HFF-Myc (cell line): ENCODE measurements around the gene GCSAML.

Experiments
- DNase-seq: peaks from one replicate; pipeline ENCODE4 v3.0.0-alpha.2; 2011; ENCODE audit warnings: low read depth; ENCODE audit errors: extremely low read depth
- H3K4me3 ChIP-seq: replicated peaks from 2 replicates; pipeline ENCODE4 v1.5.1; 2011; ENCODE audit warnings: low read depth, mild to moderate bottlenecking, control low read depth, low read length
- TF ChIP-seq, protein P1 (sequence below): IDR thresholded peaks from 2 replicates; pipeline ENCODE4 v1.5.1; 2012; ENCODE audit warnings: mild to moderate bottlenecking, low read depth, low read length, control low read depth; ENCODE audit errors: missing control alignments

GCSAML gene

DNA sequence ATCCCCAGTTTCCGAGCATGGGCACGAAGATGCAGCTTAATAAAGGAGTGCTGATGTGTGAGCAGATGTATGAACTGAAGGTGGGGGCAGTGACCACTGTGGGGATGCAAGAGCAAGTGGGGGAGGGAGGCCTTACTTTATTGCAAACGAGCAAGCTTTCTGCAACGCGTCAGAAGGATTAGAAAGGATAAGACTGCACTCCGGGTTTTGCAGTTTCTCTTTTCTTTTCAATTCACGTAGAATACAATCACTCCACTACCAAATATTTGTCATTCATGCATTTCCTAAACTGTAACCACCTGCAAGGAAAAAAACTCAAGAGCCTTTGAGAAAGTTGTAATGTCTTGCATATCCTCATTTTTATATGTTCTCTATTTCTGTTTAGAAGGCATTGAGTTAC lies 8.4 kb upstream of the GCSAML start:
- no peak overlapping the region for H3K4me3 ChIP-seq
- no peak for DNase-seq
- TF ChIP-seq, protein P1, sequence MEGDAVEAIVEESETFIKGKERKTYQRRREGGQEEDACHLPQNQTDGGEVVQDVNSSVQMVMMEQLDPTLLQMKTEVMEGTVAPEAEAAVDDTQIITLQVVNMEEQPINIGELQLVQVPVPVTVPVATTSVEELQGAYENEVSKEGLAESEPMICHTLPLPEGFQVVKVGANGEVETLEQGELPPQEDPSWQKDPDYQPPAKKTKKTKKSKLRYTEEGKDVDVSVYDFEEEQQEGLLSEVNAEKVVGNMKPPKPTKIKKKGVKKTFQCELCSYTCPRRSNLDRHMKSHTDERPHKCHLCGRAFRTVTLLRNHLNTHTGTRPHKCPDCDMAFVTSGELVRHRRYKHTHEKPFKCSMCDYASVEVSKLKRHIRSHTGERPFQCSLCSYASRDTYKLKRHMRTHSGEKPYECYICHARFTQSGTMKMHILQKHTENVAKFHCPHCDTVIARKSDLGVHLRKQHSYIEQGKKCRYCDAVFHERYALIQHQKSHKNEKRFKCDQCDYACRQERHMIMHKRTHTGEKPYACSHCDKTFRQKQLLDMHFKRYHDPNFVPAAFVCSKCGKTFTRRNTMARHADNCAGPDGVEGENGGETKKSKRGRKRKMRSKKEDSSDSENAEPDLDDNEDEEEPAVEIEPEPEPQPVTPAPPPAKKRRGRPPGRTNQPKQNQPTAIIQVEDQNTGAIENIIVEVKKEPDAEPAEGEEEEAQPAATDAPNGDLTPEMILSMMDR: no peak

DNA sequence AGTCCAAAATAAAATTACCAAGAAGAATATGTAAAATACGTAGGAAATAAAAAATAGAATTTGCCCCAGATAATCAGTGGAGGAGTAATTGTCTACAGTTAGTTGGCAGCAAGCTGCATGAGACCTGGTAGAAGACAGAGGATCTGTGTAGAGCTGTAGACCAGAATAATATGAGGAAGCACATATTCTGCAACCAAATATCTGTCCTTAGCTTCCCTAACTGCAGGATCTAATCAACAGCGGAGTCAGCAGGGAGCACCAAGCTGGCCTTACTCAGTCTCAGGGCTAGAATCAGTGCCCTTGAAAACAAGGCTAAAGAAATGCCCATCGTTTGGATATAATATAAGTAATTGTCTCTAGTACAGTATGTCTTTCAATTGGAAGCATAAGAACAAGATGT lies 6.1 kb upstream of the GCSAML start:
- DNase-seq: no peak
- TF ChIP-seq, protein P1: no peak
- no peak overlapping the region for H3K4me3 ChIP-seq

DNA sequence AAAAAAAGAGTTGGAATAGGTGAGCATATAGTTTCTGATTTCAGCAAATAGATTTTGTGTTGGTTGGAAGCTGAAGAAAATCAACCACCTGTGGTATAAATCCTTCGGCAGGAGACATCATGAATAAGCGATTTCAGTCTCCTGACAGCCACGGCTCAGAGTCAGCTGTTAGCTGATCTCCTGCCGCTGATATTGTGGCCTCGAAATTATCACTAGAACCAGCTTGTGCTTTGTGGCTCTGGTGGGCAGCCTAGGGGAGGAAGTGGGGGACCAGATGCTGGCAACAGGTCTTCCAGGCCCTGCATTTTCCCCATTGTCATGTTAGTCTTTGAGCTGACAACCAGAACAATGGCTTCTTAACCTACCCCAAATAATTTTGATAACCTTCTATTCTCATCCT lies 842 bp upstream of the GCSAML start:
- no peak overlapping the region for H3K4me3 ChIP-seq
- TF ChIP-seq, protein P1: no peak
- DNase-seq: no peak

DNA sequence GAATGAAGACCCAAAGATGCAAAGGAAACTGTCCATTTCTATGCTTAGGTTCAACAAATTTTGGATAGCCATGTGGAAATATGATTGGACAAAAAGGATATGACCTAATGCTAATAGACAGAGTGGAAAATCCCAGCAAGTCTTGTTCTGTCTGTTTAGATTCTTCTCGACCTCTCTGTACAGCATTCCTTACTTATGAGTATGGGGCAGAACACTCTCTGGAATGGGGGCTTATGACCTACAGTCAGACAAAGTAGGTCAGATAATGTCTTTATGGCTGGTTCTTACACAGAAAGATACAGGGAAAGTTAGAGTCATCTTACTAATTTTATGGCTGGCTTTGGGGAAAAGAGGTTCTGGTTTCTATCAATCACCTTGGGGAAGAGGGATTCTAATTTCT lies 2.8 kb downstream of the GCSAML start:
- TF ChIP-seq, protein P1: no peak
- no peak overlapping the region for H3K4me3 ChIP-seq
- no peak for DNase-seq

DNA sequence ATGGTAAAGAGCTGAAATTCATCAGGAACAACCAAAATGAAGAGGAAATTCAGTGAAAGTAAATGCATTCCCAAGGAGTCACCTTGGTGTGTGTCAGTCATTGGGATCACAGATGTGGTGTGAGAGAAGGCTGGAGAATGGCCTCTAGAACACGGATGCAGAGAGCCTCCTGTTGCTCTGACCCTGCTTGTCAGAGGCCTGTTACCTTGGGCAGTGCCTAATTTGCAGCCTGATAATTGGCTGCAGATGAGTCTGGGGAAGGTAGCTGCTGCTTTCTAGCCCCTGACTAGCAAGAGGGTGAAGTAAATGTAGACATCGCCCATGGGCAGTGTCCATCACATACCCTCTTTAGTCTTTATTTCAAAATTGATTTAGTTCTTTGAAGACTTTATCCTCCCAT lies 3.3 kb downstream of the GCSAML start:
- TF ChIP-seq, protein P1: no peak
- DNase-seq: no peak
- no peak overlapping the region for H3K4me3 ChIP-seq

DNA sequence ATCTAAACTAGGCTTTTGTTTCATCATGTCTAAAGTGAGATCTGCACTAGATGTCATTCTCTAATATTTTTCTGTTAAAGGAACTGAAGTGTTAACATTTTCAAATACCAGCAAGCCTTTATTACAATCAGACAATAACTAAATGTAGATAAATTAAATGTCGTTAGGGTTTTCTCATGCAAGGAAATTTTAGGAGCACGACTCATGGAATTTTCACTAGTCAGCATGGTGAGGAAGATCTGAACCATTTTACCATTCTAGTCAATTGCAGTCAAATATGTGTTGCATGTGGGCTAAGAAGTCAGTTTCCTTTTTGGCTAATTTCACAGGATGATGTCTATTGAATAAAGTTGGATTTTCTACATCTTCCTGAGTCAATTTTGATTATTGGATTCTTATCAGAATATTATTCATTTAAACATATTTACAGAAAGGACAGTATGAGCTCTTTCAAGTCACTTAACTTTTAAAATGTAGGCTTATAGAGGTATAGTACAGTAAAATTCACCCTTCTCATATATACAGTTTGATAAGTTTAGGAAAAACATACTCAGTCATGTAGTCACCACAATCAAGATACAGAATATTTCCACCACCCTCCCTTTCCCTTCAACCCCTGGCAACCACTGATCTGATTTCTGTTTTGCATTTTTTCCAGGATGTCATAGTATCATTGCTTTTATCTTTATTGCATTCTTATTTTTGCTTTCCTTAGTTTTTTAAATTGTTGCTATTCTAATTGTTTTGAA lies 9.2 kb downstream of the GCSAML start:
- H3K4me3 ChIP-seq: no peak overlapping the region
- DNase-seq: no peak
- TF ChIP-seq, protein P1: no peak

DNA sequence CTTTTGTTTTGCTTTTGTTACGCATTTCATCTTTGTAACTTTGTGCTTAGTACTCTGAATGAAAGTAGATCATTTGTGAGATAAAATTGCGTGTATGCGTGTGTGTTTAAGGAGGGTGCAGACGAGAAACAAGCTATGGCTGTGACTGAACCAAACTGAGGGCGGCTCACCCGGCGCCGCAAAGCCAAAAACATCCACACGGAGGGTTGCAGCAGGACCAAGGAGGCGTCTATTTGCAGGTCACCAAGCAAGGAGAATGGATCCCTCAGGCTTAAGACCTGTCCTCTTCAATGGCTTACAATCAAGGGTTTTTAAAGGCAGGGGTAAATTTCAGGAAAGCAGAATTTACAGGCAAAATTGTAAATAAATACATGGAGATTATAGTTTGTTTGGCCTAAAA lies 12.8 kb downstream of the GCSAML start:
- TF ChIP-seq, protein P1: no peak

More for the DNA sequence above, 12.8 kb downstream of the GCSAML start:
- no peak overlapping the region for H3K4me3 ChIP-seq
- DNase-seq: no peak
